A673 (cell line): Measurements from ENCODE around the gene MBNL2. TPM values are rescaled to one million over a fixed set of nuclear protein-coding genes. Genes with fewer than 3 reads are reported as not detected.

Experiments used
- BruUV-seq: library from RNA; stranded (reverse); fragments of 400-500 nt; replicated peaks from 2 replicates; lab custom pipeline; 2021; lab: Mats Ljungman, UMichigan
- CTCF ChIA-PET: fragments of 300-600 bp; sonication (Branson Sonifier 250); formaldehyde crosslinking; loops from one replicate; lab custom pipeline; 2022; ENCODE audit warnings: antibody characterized with exemption; lab: Charles Lee
- POLR2A ChIA-PET: fragments of 300-600 bp; sonication (Branson Sonifier 250); formaldehyde crosslinking; loops from one replicate; lab custom pipeline; 2022; ENCODE audit warnings: antibody characterized with exemption; ENCODE audit not compliant: low non-redundant PET; lab: Charles Lee
- DNase-seq: peaks from one replicate; pipeline ENCODE4 v3.0.0-alpha.2; 2015; ENCODE audit warnings: low spot score
- H3K27ac ChIP-seq: fragments of 200-600 bp; sonication (generic); 2 replicates; pipeline ENCODE4 v1.5.1; 2016; ENCODE audit warnings: mixed run types, low read depth, mild to moderate bottlenecking, mixed read lengths, antibody characterized with exemption, low read length; ENCODE audit not compliant: poor library complexity, severe bottlenecking
- H3K27me3 ChIP-seq: fragments of 200-600 bp; sonication (generic); replicated peaks from 2 replicates; pipeline ENCODE4 v1.6.1; 2017; ENCODE audit warnings: mixed run types, low read depth, mild to moderate bottlenecking, mixed read lengths, antibody characterized with exemption, low read length; ENCODE audit not compliant: insufficient read depth, poor library complexity
- H3K36me3 ChIP-seq: fragments of 200-600 bp; sonication (generic); 2 replicates; pipeline ENCODE4 v1.6.1; 2016; ENCODE audit warnings: mixed run types, mild to moderate bottlenecking, mixed read lengths, antibody characterized with exemption, low read length; ENCODE audit not compliant: insufficient read depth, poor library complexity, severe bottlenecking
- H3K4me1 ChIP-seq: fragments of 200-600 bp; sonication (generic); 2 replicates; pipeline ENCODE4 v1.6.1; 2017; ENCODE audit warnings: mixed run types, mild to moderate bottlenecking, mixed read lengths, antibody characterized with exemption, low read length; ENCODE audit not compliant: insufficient read depth, poor library complexity, severe bottlenecking
- H3K4me3 ChIP-seq: fragments of 200-600 bp; sonication (generic); 2 replicates; pipeline ENCODE4 v1.5.1; 2016; ENCODE audit warnings: low read depth, mixed run types, mild to moderate bottlenecking, mixed read lengths, low read length; ENCODE audit not compliant: poor library complexity, severe bottlenecking
- H3K9me3 ChIP-seq: fragments of 200-600 bp; sonication (generic); 2 replicates; pipeline ENCODE4 v1.6.1; 2016; ENCODE audit warnings: mixed run types, low read depth, mild to moderate bottlenecking, mixed read lengths, antibody characterized with exemption, low read length; ENCODE audit not compliant: poor library complexity, severe bottlenecking
- CTCF ChIP-seq: fragments of 300-800, 200-600 bp; sonication (generic); conservative IDR thresholded peaks from 2 replicates; pipeline ENCODE4 v1.5.1; 2017; ENCODE audit warnings: low read depth, mild to moderate bottlenecking, antibody characterized with exemption, low read length, moderate library complexity, mixed read lengths
- EZH2 ChIP-seq: fragments of 200-600 bp; sonication (generic); IDR thresholded peaks from 2 replicates; pipeline ENCODE4 v1.6.1; 2017; ENCODE audit warnings: borderline replicate concordance, low read depth, mild to moderate bottlenecking, mixed read lengths, antibody characterized with exemption, low read length; ENCODE audit not compliant: poor library complexity, severe bottlenecking
- intact Hi-C: fragments of 100-400 bp; cut with micrococcal nuclease; formaldehyde crosslinking; loops from one replicate; pipeline ENCODE4 v1.10.0; 2022; ENCODE audit not compliant: unreplicated experiment
- total RNA-seq: library from RNA; stranded (reverse); gene quantifications from 2 replicates; pipeline ENCODE4 v1.2.3, GENCODE V29; 2021

The MBNL2 gene
- total RNA-seq, 1 experiment from 2014 or later: 12.0 TPM

GRCh38 chr13:97386801-97387484, 164.8 kb downstream of the MBNL2 start:
- no TSS peak for BruUV-seq
- ChIA-PET CTCF (no interaction called here), POLR2A (no interaction called here)
- intact Hi-C loops: no loop called here
- Histone ChIP-seq H3K4me3 (no peak overlapping the region), H3K27me3 (no peaks in the 10 kb centered on the region), H3K4me1 (peaks cover 4% of the 10 kb centered on the region), H3K9me3 (no peaks in the 10 kb centered on the region), H3K36me3 (no peaks in the 10 kb centered on the region), H3K27ac (no peak overlapping the region)
- TF ChIP-seq CTCF: no peak
- no peak for TF ChIP-seq EZH2
- DNase-seq: no peak

- Histone ChIP-seq H3K27me3 (no peaks in the 10 kb centered on the region), H3K27ac (no peak overlapping the region), H3K9me3 (no peaks in the 10 kb centered on the region), H3K4me3 (no peak overlapping the region), H3K4me1 (peaks cover 4% of the 10 kb centered on the region), H3K36me3 (no peaks in the 10 kb centered on the region)
- TF ChIP-seq CTCF: no peak
- no peak for TF ChIP-seq EZH2
- POLR2A ChIA-PET: no interaction called here
- no peak for DNase-seq
- intact Hi-C loops: no loop called here
- BruUV-seq: no TSS peak
- CTCF ChIA-PET: no interaction called here
Observed at GRCh38 chr13:97387485-97387839, 165.3 kb downstream of the MBNL2 start.

- TF ChIP-seq CTCF: no peak
- no peak for TF ChIP-seq EZH2
- Histone ChIP-seq H3K36me3 (no peaks in the 10 kb centered on the region), H3K4me3 (no peak overlapping the region), H3K27me3 (no peaks in the 10 kb centered on the region), H3K4me1 (peaks cover 4% of the 10 kb centered on the region), H3K9me3 (no peaks in the 10 kb centered on the region), H3K27ac (no peak overlapping the region)
- ChIA-PET POLR2A (no interaction called here), CTCF (no interaction called here)
- BruUV-seq: no TSS peak
- intact Hi-C loops: no loop called here
- DNase-seq: no peak
Observed at GRCh38 chr13:97387890-97388289, 165.8 kb downstream of the MBNL2 start.
